IMR-90 (cell line): Measurements from ENCODE around the gene BRK1.

Source experiments
- POLR2A ChIP-seq: IDR thresholded peaks from 2 replicates; pipeline ENCODE4 v1.6.1; 2012; ENCODE audit warnings: mild to moderate bottlenecking, low read depth, low read length
- TF ChIP-seq, protein P1 (sequence below): conservative IDR thresholded peaks from 2 replicates; pipeline ENCODE4 v1.5.1; 2012; ENCODE audit warnings: mild to moderate bottlenecking, low read depth, low read length, improper control_type of control experiment

DNA sequence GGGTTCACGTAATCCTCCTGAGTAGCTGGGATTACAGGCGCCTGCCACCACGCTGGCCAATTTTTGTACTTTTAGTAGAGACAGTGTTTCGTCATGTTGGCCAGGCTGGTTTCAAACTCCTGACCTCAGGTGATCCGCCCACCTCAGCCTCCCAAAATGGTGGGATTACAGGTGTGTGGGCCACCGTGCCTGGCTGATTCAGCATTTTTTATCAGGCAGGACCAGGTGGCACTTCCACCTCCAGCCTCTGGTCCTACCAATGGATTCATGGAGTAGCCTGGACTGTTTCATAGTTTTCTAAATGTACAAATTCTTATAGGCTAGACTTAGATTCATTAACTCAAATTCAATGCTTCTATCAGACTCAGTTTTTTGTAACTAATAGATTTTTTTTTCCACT is 35.5 kb downstream of the BRK1 start:
- TF ChIP-seq, protein P1, sequence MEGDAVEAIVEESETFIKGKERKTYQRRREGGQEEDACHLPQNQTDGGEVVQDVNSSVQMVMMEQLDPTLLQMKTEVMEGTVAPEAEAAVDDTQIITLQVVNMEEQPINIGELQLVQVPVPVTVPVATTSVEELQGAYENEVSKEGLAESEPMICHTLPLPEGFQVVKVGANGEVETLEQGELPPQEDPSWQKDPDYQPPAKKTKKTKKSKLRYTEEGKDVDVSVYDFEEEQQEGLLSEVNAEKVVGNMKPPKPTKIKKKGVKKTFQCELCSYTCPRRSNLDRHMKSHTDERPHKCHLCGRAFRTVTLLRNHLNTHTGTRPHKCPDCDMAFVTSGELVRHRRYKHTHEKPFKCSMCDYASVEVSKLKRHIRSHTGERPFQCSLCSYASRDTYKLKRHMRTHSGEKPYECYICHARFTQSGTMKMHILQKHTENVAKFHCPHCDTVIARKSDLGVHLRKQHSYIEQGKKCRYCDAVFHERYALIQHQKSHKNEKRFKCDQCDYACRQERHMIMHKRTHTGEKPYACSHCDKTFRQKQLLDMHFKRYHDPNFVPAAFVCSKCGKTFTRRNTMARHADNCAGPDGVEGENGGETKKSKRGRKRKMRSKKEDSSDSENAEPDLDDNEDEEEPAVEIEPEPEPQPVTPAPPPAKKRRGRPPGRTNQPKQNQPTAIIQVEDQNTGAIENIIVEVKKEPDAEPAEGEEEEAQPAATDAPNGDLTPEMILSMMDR = no peak
- TF ChIP-seq POLR2A = no peak
